ENCODE results near the gene CACFD1. TPM values are rescaled to one million over a fixed set of nuclear protein-coding genes. Genes with fewer than 3 reads are reported as not detected.

The CACFD1 gene
- total RNA-seq, 1 donor from 2014 or later = 39.8 TPM

GRCh38 chr9:133513214-133514100, 53.7 kb downstream of the CACFD1 start:
- TF ChIP-seq CTCF (IDR thresholded peaks at IDR 0.05) = no peak
- ATAC-seq (no peak), DNase-seq (no peak)
- no peak overlapping the region for H3K27ac ChIP-seq
- no peaks in the 10 kb centered on the region for H3K9me3 ChIP-seq
- peaks cover 2% of the 10 kb centered on the region for H3K27me3 ChIP-seq
- H3K4me3 ChIP-seq = no peak overlapping the region
- no peaks in the 10 kb centered on the region for H3K36me3 ChIP-seq
- intact Hi-C loops (cut with DNase I) = no loop called here
- peaks cover 21% of the 10 kb centered on the region for H3K4me1 ChIP-seq

GRCh38 chr9:133514460-133515239, 54.9 kb downstream of the CACFD1 start:
- H3K4me3 ChIP-seq = no peak overlapping the region
- no peaks in the 10 kb centered on the region for H3K36me3 ChIP-seq
- H3K27me3 ChIP-seq = peaks cover 4% of the 10 kb centered on the region
- no peaks in the 10 kb centered on the region for H3K9me3 ChIP-seq
- ATAC-seq = no peak
- peaks cover 13% of the 10 kb centered on the region for H3K4me1 ChIP-seq
- peak overlapping the region; percentile 42 for H3K27ac ChIP-seq
- no peak for DNase-seq
- intact Hi-C loops (cut with DNase I) = no loop called here
- TF ChIP-seq CTCF (IDR thresholded peaks at IDR 0.05) = no peak

- Histone ChIP-seq H3K9me3 (no peaks in the 10 kb centered on the region), H3K4me3 (no peak overlapping the region), H3K27ac (no peak overlapping the region), H3K27me3 (peaks cover 4% of the 10 kb centered on the region), H3K4me1 (peaks cover 9% of the 10 kb centered on the region), H3K36me3 (no peaks in the 10 kb centered on the region)
- TF ChIP-seq CTCF (IDR thresholded peaks at IDR 0.05) = no peak
- DNase-seq (no peak), ATAC-seq (no peak)
- intact Hi-C loops (cut with DNase I) = no loop called here
Measured at GRCh38 chr9:133515240-133515610, 55.4 kb downstream of the CACFD1 start.

DNA sequence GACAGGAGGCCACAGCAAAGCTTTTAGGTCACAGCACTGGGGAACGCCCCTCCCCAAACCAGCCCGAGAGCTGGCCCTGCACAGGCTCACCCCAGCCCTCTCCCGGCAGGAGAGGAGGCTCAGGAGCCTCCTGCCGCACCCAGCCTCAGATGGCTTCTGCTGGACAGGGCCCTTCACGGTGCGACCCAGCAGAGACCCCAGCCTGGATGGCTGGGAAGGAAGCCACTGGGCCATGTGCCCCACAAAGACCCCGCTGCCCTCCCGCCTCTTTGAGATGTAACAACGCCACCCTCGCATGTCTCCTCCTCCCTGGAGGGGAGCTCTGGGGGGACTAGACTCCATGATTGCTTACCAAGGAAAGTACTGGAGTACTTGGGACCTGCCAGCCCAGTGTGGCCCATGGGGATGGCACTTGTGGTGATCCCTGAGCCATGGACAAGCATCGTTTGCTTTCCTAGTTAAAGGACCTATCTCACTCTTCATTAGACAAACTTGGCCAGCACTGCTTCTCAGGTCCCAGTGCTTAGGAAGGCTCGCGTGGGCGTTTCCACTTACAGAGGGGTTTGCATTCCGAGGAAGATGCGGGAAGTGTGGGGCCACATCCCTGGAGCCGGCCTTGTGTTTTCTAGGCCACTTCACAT, 56.0 kb downstream of the CACFD1 start:
- Histone ChIP-seq H3K27ac (no peak overlapping the region), H3K36me3 (no peaks in the 10 kb centered on the region), H3K4me1 (peaks cover 9% of the 10 kb centered on the region), H3K4me3 (no peak overlapping the region), H3K9me3 (no peaks in the 10 kb centered on the region), H3K27me3 (peaks cover 4% of the 10 kb centered on the region)
- DNase-seq = no peak
- intact Hi-C loops (cut with DNase I) = no loop called here
- no peak for TF ChIP-seq CTCF (IDR thresholded peaks at IDR 0.05)
- ATAC-seq = no peak

GRCh38 chr9:133516256-133516960, 56.6 kb downstream of the CACFD1 start:
- Histone ChIP-seq H3K27ac (no peak overlapping the region), H3K27me3 (peaks cover 4% of the 10 kb centered on the region), H3K4me1 (peaks cover 9% of the 10 kb centered on the region), H3K36me3 (no peaks in the 10 kb centered on the region), H3K9me3 (no peaks in the 10 kb centered on the region), H3K4me3 (no peak overlapping the region)
- no peak for TF ChIP-seq CTCF (IDR thresholded peaks at IDR 0.05)
- intact Hi-C loops (cut with DNase I) = no loop called here
- DNase-seq (no peak), ATAC-seq (no peak)
